NOMO-1 (cell line): Measurements from ENCODE around the gene LTC4S.
A peak's percentile ranks its signal among the peaks of the same experiment; 100 is the strongest.
"Not testable (repeated sequence)": the region's sequence is repeated elsewhere in the genome, so short reads cannot be mapped to it uniquely, and the experiment has no call there.

Experiments used
- DNase-seq, 2 experiments: peaks; one replicate each; lab custom pipeline; 2025; ENCODE audit not compliant: unreplicated experiment in 2 of 2; lab: John Stamatoyannopoulos, UW

The LTC4S gene, protein sequence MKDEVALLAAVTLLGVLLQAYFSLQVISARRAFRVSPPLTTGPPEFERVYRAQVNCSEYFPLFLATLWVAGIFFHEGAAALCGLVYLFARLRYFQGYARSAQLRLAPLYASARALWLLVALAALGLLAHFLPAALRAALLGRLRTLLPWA

GRCh38 chr5:179793468-179794139 is at the start of gene LTC4S:
Gene LTC4S (plus strand): TSS chr5:179793986. CDS start chr5:179794081, 95 bp downstream.
- peak; percentile 87 to 91 for DNase-seq

GRCh38 chr5:179744106-179744505 is 49.7 kb upstream of the LTC4S start:
- DNase-seq = not testable (repeated sequence)

DNA sequence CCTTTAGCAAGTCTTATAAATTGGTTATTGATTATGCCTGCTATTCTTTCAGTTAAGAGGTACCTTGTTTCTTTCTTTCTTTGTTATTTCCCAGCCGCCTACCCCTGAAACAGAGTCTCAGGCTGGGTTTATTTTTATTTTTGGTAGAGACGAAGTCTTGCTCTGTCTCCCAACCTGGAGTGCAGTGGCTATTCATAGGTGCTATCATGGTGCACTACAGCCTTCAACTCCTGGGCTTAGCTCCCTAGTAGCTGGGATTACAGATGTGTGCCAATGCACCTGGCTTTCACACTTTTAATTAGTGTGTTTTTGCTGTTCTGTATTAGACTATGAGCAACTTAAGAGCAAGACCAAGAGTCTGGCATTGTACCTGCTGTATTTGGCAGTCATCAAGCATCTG is 46.9 kb upstream of the LTC4S start:
- DNase-seq = no peak

GRCh38 chr5:179747811-179748210 is 46.0 kb upstream of the LTC4S start:
- no peak for DNase-seq

- no peak for DNase-seq
These were observed 43.8 kb upstream of the LTC4S start for GRCh38 chr5:179749857-179750508.

DNA sequence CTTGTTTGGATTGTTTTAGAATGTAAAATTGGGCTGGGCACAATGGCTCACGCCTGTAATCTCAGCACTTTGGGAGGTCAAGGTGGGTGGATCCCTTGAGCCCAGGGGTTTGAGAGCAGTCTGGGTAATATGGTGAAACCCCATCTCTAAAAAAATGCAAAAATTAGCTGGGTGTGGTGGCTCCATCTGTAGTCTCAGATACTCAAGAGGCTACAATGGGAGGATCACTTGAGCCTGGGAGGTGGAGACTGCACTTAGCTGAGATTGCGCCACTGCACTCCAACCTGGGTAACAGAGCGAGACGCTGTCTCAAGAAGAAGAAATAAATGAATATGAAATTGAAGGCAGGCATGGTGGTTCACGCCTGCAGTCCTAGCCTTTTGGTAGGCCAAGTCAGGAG is 39.8 kb upstream of the LTC4S start:
- DNase-seq = no peak

GRCh38 chr5:179755022-179755421 is 38.8 kb upstream of the LTC4S start:
- DNase-seq = no peak

DNA sequence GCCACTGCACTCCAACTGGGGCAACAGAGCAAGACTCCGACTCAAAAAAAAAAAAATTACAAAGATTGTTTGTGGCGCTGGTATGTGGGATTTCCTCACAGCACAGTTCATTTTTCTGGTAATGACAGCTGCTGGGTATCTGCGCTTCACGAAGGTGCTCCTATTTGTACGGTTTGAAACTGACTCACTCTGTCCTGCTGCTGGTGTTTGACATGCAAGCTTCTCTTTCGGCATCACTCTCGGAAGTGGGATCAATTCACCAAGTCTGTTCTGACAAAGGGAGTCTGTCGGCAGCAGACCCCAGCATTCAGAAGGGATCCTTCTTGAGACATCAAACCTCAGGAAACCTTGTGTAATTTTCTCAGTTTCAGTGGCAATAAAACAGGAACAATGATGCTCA is 34.8 kb upstream of the LTC4S start:
- peak; percentile 76 to 90 for DNase-seq

- DNase-seq = no peak
These were observed 33.9 kb upstream of the LTC4S start for GRCh38 chr5:179759581-179760551.

DNA sequence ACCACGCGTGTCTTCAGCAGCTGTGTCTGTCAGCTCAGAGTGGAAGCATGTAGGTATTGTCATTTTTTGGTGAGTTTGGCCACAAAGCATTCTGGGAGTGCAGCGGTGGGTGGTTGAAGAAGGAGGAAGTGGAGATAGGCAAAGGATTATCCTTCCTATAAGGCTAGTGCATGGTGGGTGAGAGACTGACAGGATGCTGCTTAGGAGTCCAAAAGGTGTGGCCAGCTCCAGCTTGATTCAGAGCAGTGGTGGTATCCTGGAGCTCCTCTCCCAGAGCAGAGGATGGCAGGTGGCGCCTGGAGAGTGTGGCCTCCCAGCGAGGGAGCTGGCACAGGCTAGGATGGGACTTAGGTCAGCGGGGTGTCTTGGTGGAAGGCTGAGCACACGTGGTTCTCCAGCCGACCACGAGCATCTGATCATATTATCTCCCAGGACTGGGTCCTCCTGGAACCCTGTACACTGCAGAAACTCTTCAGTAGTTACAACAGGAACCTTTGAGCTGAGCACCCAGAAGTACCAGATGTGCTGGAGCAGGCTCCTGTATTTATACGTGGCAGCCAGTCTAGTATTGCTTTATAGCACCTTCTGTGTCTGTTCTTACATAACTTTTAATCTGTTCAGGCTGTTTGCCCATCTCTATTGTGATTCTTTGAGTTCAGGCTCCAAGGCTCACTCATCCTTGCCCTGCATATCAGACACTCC is 31.6 kb upstream of the LTC4S start:
- DNase-seq = peak; percentile 51 to 77

DNA sequence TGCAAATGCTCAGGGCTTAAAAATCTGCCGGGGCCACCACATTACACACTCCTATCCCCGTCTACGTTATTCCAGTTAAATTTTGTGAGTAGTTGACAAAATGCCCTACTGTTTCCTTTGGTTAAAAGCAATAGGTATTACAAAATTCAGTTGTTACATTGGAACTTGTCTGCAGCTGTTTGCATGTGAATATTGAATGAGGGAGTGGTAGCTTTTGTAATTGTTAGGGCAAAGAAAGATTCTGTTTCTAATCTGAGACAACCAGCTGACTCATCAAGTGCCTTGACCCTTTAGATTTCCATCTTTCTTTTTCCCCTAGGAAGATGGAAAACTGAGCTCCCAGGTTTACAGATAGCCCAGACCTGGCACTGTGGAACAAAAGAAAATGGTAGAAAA is 31.0 kb upstream of the LTC4S start:
- no peak for DNase-seq

- DNase-seq = peak; percentile 38 to 62
These were observed 30.4 kb upstream of the LTC4S start for GRCh38 chr5:179763215-179763945.

- DNase-seq = no peak
These were observed 29.7 kb upstream of the LTC4S start for GRCh38 chr5:179764056-179764455.

DNA sequence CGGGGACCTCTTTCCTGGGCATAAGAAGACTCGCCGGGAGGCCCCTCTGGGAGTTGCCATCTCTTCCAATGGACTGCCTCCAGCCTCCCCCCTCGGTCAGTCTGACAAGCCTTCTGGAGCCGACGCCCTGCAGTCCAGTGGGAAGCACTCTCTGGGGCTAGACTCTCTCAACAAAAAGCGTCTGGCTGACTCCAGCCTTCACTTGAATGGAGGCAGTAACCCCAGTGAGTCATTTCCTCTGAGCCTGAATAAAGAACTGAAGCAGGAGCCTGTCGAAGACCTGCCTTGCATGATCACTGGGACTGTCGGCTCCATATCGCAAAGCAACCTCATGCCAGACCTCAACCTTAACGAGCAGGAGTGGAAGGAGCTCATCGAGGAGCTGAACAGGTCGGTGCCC is 28.4 kb upstream of the LTC4S start:
- peak; percentile 38 to 61 for DNase-seq

DNA sequence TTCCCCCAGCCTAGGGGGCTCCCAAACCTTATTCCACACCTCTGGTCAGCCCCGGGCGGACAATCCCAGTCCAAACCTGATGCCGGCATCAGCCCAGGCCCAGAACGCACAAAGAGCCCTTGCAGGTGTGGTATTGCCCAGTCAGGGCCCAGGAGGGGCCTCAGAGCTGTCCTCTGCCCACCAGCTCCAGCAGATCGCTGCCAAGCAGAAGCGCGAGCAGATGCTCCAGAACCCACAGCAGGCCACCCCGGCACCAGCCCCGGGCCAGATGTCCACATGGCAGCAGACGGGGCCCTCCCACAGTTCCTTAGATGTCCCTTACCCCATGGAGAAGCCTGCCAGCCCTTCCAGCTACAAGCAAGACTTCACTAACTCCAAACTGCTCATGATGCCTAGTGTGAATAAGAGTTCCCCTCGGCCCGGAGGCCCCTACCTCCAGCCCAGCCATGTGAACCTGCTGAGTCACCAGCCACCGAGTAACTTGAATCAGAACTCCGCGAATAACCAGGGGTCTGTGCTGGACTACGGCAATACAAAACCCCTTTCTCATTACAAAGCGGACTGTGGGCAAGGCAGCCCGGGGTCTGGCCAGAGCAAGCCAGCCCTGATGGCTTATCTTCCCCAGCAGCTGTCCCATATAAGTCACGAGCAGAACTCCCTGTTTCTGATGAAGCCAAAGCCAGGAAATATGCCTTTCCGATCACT is 27.6 kb upstream of the LTC4S start:
- DNase-seq = peak in 1 of 2 experiments; percentile 16

DNA sequence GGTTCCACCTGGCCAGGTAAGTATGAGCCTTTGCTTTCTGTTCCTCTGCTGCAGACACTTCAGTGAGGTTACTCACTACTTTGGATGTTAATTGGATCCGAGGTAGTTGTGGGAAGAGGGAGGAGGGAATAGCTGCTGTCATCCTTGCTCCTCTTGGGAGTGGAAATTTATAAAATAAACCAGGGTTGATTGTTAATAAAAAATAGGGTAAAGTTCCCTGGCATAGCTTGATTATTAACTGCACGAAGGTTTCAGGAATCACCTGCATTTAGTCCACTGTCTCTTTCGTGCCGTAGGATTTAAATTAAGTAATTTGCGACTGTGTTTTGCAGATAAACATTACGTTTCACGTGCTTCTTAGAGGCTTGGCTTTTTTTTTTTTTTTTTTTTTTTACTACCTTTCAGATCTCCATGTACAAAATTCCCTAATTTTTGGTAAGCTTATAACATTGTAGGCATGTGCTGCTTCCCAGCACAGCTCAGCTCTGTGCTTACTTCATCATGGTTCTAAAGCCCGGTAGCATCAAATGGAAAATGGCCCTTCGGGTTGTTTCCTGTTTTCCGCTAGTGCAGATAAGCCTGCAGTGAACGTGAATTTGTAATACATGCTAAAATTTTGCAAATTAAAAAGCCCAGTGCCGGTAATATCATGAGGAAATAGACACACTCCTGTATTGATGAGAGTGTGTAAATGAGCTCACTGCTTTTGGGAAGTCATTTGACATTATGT is 26.9 kb upstream of the LTC4S start:
- peak in 1 of 2 experiments; percentile 37 for DNase-seq

DNA sequence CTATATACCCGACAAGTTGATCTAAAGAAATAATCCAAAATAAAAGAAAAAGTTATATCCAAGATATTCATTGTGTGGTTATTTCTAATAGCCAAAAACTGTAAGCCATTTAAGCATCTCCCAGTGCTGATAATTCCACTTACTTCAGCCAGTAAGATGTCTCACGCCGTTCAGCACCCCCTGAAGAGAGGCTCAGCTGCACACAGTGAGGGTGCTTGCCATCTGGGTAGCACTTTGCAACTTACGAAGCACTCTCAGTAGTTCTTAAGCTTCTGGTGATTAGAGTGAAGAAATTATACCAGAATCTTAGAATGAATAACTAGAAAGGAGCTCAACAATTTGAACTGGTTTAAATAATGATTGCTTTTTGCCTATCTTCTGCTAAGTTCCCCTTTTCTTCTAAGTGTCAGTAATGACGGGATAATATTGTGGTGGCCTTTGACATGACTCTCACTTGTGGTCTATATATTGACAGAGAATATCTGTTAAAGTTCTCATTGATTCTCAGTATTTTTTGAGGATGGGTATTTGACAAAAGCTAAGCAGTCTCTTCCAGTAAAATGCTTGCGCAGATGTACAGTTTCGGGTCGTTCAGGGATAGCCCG is 26.2 kb upstream of the LTC4S start:
- peak; percentile 23 to 76 for DNase-seq
